Endometrial microvascular endothelial cells (primary cell): ENCODE measurements around the gene ATP13A2. TPM values are rescaled to one million over a fixed set of nuclear protein-coding genes. Genes with fewer than 3 reads are reported as not detected.
"Not testable (repeated sequence)": the region's sequence is repeated elsewhere in the genome, so short reads cannot be mapped to it uniquely, and the experiment has no call there.

Experiments
- in situ Hi-C: cut with HindIII; loops from 2 replicates; pipeline ENCODE4 v1.10.0; 2017; ENCODE audit warnings: low sequenced_read_pairs, low pct_unique_long_range_greater_than_20kb; ENCODE audit errors: inconsistent ontology term
- total RNA-seq: library from RNA; depleted of rRNA; stranded (reverse); fragments of >200 nt; gene quantifications from one replicate; pipeline ENCODE4 v1.2.3, GENCODE V29; 2015; ENCODE audit errors: inconsistent ontology term

The ATP13A2 gene
- total RNA-seq, 1 donor from 2014 or later, result 66.2 TPM

DNA sequence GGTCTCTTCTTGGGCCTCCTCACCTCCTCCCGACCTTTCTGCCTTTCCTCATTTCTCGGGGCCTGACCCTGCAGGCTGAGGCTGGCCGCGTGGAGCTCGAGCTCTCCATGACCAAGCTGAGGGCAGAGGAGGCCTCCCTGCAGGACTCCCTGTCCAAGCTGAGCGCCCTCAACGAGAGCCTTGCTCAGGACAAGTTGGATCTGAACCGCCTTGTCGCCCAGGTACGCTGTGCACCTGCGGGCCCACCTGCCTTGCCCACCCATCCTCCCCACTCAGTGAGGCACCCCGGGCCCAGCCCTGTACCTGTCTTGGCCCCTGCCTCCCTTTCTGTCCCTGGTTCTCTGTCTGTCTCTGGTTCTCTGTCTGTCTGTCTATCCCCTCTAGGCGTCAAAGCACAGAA lies 65.5 kb downstream of the ATP13A2 start:
- in situ Hi-C loops, result not testable (repeated sequence)

DNA sequence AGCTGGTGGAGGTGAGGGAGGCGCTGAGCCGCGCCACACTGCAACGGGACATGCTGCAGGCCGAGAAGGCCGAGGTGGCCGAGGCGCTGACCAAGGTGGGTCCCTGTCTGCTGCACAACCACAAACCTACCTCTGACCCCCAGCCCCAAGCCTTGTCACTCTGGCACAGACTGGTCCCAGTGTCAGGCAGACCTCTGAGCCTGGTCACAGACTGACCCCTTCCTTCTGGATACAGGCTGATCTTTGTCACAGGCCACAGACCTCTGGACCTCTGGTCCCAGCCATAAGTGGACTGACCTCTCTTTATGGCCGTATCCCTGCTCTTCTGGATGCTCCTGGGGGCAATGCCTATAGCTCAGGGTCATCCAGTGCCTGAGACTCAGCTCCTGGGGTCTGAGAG lies 66.2 kb downstream of the ATP13A2 start:
- in situ Hi-C loops, result not testable (repeated sequence)

DNA sequence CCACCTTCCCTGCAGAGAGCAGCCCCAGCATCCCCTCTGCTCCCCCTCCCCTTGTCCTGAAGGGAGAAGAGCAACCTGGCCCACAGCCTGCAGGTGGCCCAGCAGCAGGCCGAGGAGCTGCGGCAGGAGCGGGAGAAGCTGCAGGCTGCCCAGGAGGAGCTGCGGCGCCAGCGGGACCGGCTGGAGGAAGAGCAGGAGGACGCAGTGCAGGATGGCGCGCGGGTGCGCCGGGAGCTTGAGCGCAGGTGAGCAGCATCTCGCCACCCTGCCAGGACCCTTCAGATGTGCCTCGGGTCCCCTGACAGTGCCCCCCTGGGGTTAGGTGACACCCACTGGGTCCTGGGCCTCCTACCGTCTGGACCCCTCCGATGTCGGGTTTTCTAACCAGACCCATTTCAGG lies 67.7 kb downstream of the ATP13A2 start:
- in situ Hi-C loops, result no loop called here

DNA sequence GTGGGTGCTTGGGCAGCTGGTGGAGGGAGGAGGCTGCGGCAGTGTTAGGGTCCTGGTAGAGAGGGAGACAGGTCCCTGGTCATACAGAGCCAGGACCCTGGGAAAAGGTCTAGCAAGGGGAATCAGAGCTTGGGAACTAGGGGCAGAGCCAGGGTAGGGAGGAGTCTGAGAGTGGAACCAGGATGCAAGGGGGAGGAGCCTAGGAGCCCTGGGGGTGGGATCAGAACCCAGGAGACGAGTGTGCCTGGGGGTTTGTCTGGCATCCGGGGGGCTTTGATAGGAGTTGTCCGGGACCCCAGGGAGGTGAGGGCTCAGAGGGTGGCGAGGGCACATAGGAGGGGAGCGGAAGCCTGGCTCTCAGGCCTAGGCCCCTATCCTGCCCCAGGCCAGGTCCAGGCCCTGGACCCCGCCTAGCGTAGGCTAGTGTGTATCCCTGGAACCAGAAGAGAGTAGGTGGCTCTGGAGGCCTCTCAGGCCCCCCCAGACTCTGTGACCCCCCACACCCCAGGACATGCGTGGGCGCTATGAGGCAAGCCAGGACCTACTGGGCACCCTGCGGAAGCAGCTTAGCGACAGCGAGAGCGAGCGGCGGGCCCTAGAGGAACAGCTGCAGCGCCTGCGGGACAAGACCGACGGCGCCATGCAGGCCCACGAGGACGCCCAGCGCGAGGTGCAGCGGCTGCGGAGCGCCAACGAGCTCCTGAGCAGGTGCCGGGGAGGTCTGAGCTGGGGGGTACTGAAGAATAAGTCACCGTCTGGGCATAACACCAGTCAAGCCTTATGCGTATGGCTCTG lies 72.1 kb downstream of the ATP13A2 start:
- in situ Hi-C loops, result not testable (repeated sequence)

DNA sequence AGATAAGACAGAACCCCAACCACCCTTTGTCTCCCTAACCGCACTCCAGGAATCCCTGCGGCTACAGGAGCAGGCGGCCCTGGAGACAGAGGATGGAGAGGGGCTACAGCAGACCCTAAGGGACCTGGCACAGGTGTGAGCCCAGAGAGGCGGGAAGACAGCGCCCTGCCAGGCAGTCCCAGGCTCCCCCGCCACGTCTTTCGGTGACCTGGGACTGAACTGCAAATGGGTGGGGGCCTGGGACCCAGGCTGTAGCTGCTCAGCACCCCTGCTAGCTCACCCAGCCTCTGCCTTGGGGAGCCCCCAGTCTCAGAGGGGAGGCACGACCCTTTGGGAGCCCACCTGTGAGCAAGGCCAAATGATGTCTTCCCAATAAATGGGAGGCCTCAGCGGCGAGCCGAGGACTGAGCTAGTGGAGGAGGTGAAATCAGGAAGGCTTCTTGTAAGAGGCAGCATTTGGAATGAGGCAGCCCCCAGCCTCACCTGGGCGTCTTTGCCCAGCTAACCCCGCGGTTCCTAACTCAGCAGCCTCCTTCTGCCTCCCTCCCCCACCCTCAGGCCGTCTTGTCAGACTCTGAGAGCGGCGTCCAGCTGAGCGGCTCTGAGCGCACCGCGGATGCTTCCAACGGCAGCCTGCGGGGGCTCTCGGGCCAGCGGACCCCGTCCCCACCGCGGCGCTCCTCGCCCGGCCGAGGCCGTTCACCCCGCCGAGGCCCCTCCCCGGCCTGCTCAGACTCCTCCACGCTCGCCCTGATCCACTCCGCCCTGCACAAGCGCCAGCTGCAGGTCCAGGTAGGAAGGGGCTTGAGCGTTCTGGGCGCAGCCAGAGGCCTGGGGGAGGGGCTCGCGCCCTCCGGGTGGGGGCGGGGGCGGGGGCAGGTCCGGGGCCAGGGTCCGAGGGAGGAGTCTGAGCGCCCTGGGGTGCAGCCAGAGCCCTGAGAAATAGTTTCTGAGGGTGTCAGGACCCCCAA lies 73.1 kb downstream of the ATP13A2 start:
- in situ Hi-C loops, result no loop called here

DNA sequence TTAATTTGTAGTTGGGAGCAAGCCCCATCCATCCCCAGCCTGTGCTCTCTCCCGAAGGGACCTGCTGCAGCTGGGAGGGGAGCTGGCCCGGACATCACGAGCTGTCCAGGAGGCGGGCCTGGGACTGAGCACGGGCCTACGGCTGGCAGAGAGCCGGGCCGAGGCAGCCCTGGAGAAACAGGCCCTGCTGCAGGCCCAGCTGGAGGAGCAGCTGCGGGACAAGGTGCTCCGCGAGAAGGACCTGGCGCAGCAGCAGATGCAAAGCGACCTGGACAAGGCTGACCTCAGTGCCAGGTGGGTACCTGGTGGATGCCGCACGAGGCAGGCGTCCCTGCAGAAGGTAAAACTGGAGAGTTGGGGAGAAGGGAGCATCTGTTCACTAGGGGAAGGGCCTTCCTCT lies 75.1 kb downstream of the ATP13A2 start:
- in situ Hi-C loops, result not testable (repeated sequence)

Other genes starting within 250 kb of the ATP13A2 start
- not detected for gene RNU1-2, start 115.9 kb downstream of the ATP13A2 start, total RNA-seq
- 22.7 TPM for gene CROCC, start 90.0 kb downstream of the ATP13A2 start, total RNA-seq
- 10.4 TPM for gene MFAP2, start 31.3 kb downstream of the ATP13A2 start, total RNA-seq
- 172 TPM for gene SDHB, start 42.1 kb upstream of the ATP13A2 start, total RNA-seq
- gene PADI2, start 107.5 kb upstream of the ATP13A2 start, total RNA-seq, result 0.37 TPM
- not detected for gene PADI1, start 193.2 kb upstream of the ATP13A2 start, total RNA-seq
- not detected for gene PADI3, start 237.2 kb upstream of the ATP13A2 start, total RNA-seq